G401 (cell line): ENCODE data around the gene ZFAND5. TPM values are rescaled to one million over a fixed set of nuclear protein-coding genes. Genes with fewer than 3 reads are reported as not detected.

Source experiments
- DNase-seq: peaks from one replicate; pipeline ENCODE4 v3.0.0-alpha.2; 2015; ENCODE audit warnings: low spot score
- in situ Hi-C: cut with HindIII; loops from 2 replicates; pipeline ENCODE4 v1.10.0; 2016; ENCODE audit warnings: low sequenced_read_pairs, mixed read lengths
- total RNA-seq: library from RNA; depleted of rRNA; stranded (reverse); fragments of >200 nt; shearing (Covaris generic); gene quantifications from 2 replicates; pipeline ENCODE4 v1.2.3, GENCODE V29; 2014

Gene ZFAND5
- total RNA-seq, 1 experiment from 2014 or later = 103 TPM

DNA sequence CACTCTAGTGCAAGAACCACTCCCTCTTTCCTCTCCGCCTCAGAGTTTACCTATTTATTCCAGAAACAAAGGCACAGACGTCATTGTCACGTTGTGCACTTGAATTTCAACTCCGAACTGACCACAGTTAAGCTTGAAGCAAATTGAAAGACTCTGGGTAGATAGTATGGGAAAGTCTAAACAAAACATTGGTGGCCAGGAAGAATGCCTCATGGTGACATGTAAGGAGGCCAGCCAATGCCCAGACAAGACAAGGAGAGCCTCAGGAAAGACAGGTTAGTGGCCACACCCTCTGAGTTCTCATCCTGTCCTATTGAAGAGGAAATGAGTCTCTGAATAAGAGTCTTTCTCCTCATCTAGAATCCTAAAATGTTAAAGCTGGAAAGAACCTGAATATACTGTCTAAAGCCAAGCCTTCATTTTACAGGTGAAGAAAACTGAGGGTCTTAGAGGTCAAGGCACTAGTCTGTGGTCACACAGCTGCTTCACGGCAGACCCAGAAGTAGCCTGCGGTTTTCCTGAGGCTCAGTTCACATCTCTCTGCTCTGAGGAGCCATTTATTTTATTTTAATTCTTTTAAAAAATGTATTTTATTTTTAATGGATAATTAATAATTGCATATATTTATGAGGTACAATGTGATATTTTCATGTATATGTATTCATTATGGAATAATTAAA is 30.2 kb downstream of the ZFAND5 start:
- in situ Hi-C loops = no loop called here
- DNase-seq = no peak

DNA sequence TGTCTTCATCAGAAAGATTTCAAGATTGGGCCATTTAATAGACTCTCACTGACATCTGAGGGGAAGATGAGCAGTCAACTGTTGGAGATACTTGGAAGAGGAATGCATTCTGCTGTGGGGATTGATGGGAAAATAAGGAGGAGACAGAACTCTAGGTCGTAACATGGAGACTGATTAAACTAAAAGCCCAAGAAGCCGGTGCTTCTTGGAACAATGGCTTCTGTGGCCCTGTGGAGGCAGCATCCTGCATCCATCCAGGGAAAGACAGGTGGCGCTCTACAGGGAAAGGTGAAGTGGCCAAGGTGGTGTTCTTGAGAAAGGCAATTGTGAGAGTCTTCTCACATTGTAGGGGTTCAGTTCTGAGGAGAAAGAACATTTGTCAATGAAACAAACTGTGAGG is 31.3 kb downstream of the ZFAND5 start:
- peak; percentile 5 for DNase-seq
- in situ Hi-C loops = no loop called here

DNA sequence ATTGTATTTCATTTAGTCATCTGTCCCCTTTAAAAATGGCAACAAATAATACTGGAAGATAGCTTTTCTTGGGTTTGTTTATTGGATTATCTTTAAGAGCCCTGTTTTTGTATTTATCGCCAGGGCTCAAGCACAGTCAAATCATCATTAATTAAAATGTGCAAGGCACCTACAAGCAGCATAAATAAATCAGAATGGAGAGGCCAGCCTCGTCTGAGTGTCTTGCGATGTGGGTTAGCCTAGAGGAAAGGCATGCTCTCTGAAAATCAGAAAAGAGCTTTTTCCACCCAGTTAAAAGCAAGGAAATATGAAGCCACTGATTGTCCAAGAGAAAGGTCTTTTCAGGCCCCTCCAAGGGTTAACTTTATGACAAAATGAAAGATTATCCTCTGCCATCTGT is 31.8 kb downstream of the ZFAND5 start:
- peak; percentile 11 for DNase-seq
- in situ Hi-C loops = no loop called here

DNA sequence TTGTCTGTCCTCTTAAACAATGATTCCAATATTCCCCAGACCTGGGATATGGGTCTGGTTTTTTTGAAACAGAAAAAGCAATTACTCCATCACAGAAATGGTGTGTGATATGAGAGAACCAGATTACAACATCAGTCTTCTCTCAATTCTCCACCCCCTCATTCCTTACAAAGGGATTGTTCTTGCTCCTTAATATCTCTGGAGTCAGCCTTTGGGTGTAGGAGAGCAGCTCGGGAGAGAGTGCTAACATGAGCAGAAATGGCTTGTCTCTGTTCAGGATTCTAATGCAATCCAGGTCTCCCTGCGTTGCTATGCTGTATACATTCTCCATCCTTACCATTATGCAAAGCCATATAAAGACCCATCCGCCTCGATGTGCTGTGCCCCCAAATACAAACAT is 32.7 kb downstream of the ZFAND5 start:
- in situ Hi-C loops = no loop called here
- peak; percentile 6 for DNase-seq

DNA sequence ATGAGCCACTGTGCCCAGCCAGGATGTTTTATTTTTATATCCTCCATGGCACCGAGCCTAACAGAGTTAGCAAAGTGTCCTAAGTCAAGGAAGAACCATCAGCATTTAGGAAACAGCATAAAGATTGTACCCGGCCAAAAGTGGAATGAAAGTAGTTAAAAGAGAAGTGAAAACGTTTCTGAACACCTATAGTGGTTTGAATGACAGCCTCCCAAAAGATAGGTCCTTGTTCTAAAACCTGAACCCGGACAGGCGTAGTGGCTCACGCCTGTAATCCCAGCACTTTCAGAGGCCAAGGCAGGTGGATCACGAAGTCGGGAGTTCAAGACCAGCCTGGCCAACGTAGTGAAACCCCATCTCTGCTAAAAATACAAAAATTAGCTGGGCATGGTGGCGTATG is 37.4 kb downstream of the ZFAND5 start:
- DNase-seq = no peak
- in situ Hi-C loops = no loop called here

DNA sequence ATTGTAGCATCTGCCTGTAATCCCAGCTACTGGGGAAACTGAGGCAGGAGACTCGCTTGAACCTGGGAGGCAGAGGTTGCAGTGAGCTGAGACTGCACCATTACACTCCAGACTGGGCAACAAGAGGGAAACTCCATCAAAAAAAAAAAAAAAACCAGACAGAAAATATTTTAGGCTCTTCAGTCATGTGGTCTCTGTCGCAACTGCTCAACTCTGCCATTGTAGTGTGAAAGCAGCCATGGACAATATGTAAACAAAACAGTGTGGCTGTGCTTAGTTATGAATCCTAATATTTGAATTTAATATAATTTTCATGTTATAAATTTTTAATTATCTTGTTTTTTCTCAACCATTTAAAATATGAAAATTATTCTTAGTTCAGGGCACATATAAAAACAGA is 38.4 kb downstream of the ZFAND5 start:
- no peak for DNase-seq
- in situ Hi-C loops = no loop called here

DNA sequence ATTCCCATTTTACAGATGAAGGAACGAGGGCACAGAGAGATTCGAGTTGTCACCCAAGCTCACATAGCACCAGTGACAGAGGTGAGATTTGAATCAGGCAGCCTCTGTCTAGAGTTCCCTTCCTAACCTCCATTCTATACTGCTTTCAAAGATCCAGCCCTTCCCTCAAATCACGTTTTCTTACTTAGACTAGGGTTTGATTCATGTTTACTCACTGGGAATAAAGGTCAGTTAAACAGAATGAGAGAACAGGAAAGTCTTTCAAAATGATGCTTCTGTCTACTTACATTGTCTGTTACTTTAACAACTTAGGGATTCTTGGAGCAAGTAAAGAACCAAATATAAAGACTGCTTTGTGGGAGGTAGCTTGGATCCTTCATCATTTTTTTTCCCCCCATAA is 40.0 kb downstream of the ZFAND5 start:
- DNase-seq = no peak
- in situ Hi-C loops = no loop called here

DNA sequence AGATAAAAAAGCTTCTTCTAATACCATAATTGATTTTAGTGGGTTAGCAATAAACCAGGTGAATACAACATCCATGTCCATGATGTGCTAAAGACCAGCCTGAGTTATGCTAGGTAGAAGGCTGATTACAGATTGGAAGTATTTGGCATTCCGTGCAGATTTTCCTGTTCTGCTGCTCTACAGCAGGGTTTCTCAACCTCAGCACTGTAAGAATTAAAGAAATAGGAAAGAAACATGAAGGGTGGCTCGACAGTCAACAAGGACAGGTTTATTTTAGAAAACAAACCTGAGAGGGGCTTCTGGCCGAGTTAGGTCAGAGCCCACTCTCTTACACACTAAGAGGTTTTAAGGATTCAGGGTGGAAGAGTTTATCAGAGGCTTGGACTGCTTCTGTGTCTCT is 42.3 kb downstream of the ZFAND5 start:
- in situ Hi-C loops = no loop called here
- DNase-seq = no peak

DNA sequence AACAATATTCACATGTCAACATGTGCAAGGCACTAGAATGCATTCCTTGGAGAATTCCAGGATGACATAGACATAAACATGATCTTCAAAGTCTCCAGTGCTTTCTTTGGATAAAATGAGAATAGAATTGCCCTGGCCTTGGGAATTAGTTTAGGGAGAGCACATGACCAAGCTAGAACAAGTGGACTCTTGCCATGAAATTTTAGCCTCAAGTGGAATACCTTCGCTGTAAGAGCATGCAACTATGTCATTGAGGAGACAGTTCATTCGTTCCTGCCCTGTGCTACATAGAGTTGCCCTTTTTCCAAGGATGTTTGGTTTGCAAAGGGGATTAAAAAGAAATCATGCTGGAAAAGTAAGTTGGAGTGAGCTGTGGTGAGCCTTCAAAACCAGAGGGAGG is 42.7 kb downstream of the ZFAND5 start:
- in situ Hi-C loops = no loop called here
- DNase-seq = no peak

DNA sequence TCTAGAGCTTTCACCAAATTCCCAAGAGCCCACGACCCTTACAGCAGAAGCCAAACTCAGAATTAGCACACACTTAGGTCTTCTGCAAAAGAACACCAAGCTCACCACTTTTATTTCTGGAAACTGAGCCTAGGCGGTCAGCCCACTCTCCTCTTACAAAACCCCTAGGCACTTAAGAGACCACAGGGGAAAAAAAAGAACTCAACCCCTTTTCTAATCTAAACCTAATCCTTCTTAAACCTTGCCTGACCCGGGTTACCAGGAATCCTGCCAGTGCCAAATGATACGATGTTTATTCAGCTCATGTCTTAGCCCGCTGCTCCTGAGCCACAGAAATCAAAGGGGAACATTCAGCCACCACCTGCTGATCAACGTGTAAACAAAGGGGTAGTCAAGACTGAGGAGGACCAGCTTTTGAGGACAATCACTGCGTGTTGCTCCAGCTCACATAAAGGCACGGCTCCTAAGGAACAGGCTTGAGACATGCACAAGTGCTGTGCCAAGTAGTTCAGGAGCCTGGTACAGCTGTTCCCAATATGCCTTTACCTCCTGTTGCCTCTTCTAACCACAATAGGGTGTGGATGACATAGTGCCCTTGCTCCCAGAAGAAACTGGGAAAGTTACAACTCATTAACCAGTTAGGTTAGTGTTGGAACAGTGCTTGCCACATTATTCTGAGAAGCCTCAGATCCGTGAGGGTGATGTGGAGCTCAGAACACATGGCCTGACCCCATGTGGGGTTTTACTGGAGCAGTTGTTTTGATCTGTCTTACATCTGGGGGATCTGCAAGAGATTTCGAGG is 49.3 kb downstream of the ZFAND5 start:
- in situ Hi-C loops = no loop called here
- peak; percentile 53 for DNase-seq

DNA sequence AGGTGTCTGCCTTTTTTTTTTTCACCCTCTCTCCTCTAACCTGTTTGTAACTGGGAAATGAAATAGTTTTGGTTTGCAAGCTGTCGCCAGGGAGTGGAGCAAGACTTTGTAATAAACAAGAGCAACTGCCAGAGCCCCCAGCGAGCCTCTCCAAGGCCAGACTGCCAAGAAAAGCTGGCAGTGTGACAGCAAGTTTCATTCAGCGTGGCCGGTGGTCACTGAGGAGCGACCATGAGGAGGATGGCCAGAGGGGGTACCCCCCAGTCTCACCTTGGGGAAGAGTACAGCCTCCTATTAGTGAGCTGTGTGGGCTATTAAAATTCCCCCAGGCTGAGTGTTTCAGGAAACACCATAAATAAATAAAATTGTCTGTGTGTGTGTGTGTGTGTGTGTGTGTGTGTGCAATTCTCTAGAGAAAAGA is 49.9 kb downstream of the ZFAND5 start:
- peak; percentile 70 for DNase-seq
- in situ Hi-C loops = no loop called here

DNA sequence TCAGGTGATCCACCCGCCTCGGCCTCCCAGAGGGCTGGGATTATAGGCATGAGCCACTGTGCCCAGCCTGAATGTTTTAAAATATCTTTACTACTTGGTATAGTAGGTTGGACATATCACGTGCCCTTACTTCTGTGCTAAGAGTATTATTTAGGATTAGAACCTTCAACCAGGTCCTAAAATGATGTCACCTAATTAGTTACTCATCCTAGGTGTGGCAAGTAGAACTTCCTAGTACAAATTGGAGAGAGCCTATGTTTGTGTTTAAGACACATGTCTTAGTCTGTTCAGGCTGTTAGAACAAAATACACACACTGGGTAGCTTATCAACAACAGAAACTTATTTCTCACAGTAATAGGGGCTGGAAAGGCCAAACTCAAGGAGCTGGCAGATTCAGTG is 51.5 kb downstream of the ZFAND5 start:
- in situ Hi-C loops = no loop called here
- DNase-seq = no peak

DNA sequence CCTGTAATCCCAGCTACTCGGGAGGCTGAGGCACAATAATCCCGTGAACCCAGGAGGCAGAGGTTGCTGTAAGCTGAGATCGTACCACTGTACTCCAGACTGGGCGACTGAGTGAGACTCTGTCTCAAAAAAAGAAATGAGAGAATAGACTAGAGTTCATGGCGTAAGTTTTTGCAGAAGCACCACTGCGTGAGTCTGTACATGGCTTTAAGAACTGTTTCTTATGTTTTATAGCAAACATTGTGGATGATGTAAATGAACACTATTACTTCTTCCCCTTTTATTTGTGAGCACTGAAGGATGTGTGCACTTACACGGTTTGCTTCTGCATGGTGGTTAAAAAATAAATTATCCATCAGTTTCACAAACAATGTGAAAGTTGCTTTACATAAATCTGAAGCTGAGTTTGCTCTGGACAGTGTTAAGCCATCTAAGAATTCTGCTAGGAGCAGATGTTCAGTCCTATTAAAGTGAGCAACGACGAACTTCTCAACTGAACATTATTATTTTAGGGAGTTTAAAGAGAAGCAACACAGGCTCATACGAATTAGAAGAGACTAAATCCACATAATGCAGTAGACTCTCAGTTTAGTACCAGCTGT is 52.5 kb downstream of the ZFAND5 start:
- no peak for DNase-seq
- in situ Hi-C loops = no loop called here

DNA sequence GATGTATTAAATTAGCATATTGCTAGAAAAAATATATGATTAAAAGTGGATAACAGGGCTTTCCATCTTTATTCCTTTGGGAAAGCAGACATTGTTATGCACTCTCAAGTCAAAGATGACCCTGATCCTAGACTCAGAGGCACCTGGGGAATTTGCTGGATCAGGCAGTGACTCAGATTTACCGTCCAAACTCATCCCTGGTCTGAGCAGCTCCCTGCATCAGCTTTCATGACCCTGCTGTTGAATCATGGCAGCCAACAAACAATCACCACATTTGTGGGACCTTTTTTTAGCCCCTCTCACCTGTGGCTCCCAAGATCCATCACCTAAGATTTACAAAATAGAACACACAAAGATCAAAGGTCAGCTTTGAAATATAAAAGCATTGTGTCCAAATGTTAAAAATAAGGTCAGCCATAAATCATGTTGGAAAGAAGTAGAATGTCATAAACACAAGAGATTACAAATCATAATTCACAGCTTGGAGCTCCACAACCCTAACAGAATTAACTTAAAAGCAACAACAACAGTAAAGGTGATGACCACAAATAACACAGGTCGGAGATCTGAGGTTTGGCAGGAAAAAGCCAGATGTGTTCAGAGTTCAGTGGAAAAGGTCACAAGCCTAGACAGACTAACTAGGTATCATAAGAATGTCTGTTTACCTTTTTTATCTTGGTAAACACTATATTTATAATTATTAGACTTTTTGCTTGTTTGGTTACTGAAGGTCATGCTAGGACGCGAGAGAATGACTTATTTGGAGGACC is 55.5 kb downstream of the ZFAND5 start:
- in situ Hi-C loops = no loop called here
- DNase-seq = no peak

DNA sequence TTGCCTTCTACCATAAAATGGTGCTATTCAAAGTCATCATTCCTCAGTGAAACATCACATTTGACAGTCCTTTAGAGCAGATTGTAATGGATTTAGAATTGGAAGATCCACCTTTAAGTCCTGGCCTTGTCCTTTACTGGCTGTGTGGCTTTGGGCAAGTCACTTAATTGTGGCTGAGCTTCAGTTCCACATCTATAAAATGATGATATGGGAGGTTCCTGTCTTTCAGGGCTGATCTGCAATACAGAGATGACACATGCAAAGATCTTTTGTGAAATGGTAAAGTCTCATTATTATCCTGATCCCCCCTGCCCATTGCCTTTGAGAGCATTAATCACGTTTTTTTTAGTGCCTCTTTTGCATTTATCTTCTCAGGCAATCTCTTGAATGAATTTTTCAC is 58.2 kb downstream of the ZFAND5 start:
- no peak for DNase-seq
- in situ Hi-C loops = no loop called here

DNA sequence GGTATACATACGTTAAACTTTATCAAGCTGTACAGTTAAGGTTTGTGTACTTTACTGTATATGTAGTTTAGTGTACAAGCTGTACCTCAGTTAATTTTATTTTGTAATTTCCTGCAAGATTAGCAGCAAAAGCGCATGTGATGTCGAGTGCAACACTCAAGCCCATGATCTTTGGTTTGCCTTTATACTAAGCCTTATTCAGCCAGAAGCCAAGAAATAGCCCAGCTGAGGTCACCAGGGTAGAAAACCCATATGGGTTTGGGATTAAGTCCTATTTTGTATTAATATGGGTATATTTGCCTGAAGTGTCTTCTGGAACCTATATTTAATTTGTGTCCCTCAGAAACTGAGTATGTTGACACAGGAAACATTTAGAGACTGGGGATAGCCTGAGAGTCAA is 59.3 kb downstream of the ZFAND5 start:
- DNase-seq = no peak
- in situ Hi-C loops = no loop called here

DNA sequence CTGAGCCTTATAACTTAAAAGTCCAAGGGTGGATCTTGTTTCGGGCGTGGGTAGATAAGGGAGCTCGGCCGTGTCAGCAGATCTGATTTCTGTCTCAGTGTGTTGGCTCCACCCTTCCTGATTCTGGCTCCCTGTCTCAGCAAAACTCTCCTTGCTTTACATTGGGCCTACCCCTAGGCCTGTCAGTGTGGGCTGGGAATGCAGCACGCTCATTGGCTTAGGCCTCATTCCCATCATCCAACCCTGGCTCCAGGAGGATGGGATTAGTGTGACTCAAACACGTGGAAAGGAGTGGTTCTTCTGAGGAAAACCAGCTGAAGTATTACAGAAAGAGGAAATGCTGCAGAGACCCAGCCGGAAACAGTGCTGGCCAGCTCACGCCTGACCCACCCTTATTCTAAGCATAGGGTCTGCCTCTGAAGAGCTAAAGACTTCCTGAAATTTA is 59.9 kb downstream of the ZFAND5 start:
- in situ Hi-C loops = no loop called here
- DNase-seq = no peak

DNA sequence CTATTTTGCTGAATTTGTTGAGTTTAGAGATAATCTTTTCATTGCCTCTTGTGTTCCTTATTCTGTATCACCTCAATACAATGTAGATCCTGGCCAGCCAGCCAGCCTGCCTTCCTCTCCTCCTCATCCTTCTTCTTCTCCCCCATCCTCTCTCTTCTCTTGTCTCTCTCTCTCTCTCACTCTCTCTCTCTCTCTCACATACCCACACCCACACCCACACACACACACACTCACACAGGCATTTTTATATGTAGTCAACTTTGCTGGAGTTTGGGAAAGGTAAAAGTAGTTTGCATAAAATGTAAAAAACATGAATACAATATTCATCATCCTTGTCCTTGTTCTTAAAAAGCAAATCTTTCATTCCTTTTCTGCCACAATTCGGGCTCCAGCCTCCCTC is 60.5 kb downstream of the ZFAND5 start:
- in situ Hi-C loops = no loop called here
- no peak for DNase-seq
